Nephron (organoid): Measurements from ENCODE around the gene MACROD2.
A peak's percentile ranks its signal among the peaks of the same experiment; 100 is the strongest.

ENCODE experiments used
- H3K27ac Mint-ChIP-seq, 3 experiments: 2 replicates each; pipeline ENCODE4 v1.8.0; 2020; ENCODE audit warnings: mixed read lengths in 3 of 3, mild to moderate bottlenecking in 2 of 3, moderate library complexity in 1 of 3
- H3K27me3 Mint-ChIP-seq: 2 replicates; pipeline ENCODE4 v1.8.0; 2021; ENCODE audit warnings: low read depth, mild to moderate bottlenecking, moderate library complexity, mixed read lengths
- H3K36me3 Mint-ChIP-seq: 2 replicates; pipeline ENCODE4 v1.8.0; 2020; ENCODE audit warnings: low read depth, mixed read lengths
- H3K4me1 Mint-ChIP-seq: 2 replicates; pipeline ENCODE4 v1.8.0; 2020; ENCODE audit warnings: mixed read lengths
- H3K4me3 Mint-ChIP-seq, 3 experiments: 2 replicates each; pipeline ENCODE4 v1.8.0; 2020; ENCODE audit warnings: mild to moderate bottlenecking in 3 of 3, mixed read lengths in 3 of 3, moderate library complexity in 2 of 3
- H3K9me3 Mint-ChIP-seq: 2 replicates; pipeline ENCODE4 v1.8.0; 2020; ENCODE audit warnings: mixed read lengths
- CTCF ChIP-seq, 3 experiments: fragments of 200-600 bp; sonication (generic); IDR thresholded peaks; one replicate each; pipeline ENCODE4 v1.5.0; 2021; ENCODE audit warnings: antibody characterized with exemption in 3 of 3; ENCODE audit not compliant: unreplicated experiment in 3 of 3

MACROD2 gene

GRCh38 chr20:14866841-14867514 lies 871.7 kb downstream of the MACROD2 start:
- H3K4me1 Mint-ChIP-seq: peaks cover 10% of the 10 kb centered on the region
- peak overlapping the region; percentile 9 to 34 (median 29) for H3K27ac Mint-ChIP-seq
- H3K4me3 Mint-ChIP-seq: no peak overlapping the region

GRCh38 chr20:14877301-14878028 lies 882.1 kb downstream of the MACROD2 start:
- H3K4me1 Mint-ChIP-seq: no peaks in the 10 kb centered on the region
- H3K4me3 Mint-ChIP-seq: no peak overlapping the region
- no peaks in the 10 kb centered on the region for H3K36me3 Mint-ChIP-seq
- H3K9me3 Mint-ChIP-seq: peaks cover 8% of the 10 kb centered on the region
- no peak overlapping the region for H3K27ac Mint-ChIP-seq
- no peaks in the 10 kb centered on the region for H3K27me3 Mint-ChIP-seq
- TF ChIP-seq CTCF (IDR thresholded peaks at IDR 0.05; ENCODE audit: unreplicated experiment in 3 of 3): no peak

More at GRCh38 chr20:14866841-14867514, 871.7 kb downstream of the MACROD2 start:
- Mint-ChIP-seq H3K27me3 (no peaks in the 10 kb centered on the region), H3K9me3 (no peaks in the 10 kb centered on the region), H3K36me3 (no peaks in the 10 kb centered on the region)
- no peak for TF ChIP-seq CTCF (IDR thresholded peaks at IDR 0.05; ENCODE audit: unreplicated experiment in 3 of 3)

- H3K9me3 Mint-ChIP-seq: peaks cover 8% of the 10 kb centered on the region
- no peaks in the 10 kb centered on the region for H3K4me1 Mint-ChIP-seq
- no peak overlapping the region for H3K27ac Mint-ChIP-seq
- no peak overlapping the region for H3K4me3 Mint-ChIP-seq
- H3K27me3 Mint-ChIP-seq: no peaks in the 10 kb centered on the region
- H3K36me3 Mint-ChIP-seq: no peaks in the 10 kb centered on the region
- TF ChIP-seq CTCF (IDR thresholded peaks at IDR 0.05; ENCODE audit: unreplicated experiment in 3 of 3): no peak
These were observed 883.3 kb downstream of the MACROD2 start for GRCh38 chr20:14878676-14879019.

GRCh38 chr20:14879020-14879697 lies 883.8 kb downstream of the MACROD2 start:
- Mint-ChIP-seq H3K4me1 (no peaks in the 10 kb centered on the region), H3K9me3 (peaks cover 8% of the 10 kb centered on the region), H3K4me3 (no peak overlapping the region), H3K27ac (no peak overlapping the region), H3K27me3 (no peaks in the 10 kb centered on the region), H3K36me3 (no peaks in the 10 kb centered on the region)
- TF ChIP-seq CTCF (IDR thresholded peaks at IDR 0.05; ENCODE audit: unreplicated experiment in 3 of 3): no peak

GRCh38 chr20:14879839-14880238 lies 884.5 kb downstream of the MACROD2 start:
- Mint-ChIP-seq H3K4me1 (no peaks in the 10 kb centered on the region), H3K36me3 (no peaks in the 10 kb centered on the region), H3K27me3 (no peaks in the 10 kb centered on the region), H3K27ac (no peak overlapping the region), H3K4me3 (no peak overlapping the region), H3K9me3 (peaks cover 8% of the 10 kb centered on the region)
- TF ChIP-seq CTCF (IDR thresholded peaks at IDR 0.05; ENCODE audit: unreplicated experiment in 3 of 3): no peak
